ENCODE results near the gene ADAMTS17.

ADAMTS17 gene

DNA sequence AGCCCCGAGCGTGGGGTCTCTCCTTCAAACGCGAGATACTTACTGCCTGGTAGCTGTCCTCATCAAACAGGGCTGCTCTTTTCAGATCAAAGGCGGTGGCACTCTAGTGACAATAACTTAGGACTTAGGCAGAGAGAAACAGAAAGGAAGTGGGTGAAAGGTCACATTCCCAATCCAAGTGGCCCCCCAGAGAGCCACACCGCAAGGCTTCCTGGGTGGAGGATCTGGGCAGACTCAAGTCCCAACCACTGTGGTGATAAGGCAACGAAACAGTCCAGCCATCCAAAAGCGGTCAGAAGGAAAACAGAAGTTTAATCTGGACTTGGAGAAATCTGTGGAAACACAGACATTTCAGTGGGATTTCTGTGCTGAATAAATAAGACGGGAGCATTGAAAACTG lies 227.2 kb downstream of the ADAMTS17 start:
- TF ChIP-seq, protein P1, sequence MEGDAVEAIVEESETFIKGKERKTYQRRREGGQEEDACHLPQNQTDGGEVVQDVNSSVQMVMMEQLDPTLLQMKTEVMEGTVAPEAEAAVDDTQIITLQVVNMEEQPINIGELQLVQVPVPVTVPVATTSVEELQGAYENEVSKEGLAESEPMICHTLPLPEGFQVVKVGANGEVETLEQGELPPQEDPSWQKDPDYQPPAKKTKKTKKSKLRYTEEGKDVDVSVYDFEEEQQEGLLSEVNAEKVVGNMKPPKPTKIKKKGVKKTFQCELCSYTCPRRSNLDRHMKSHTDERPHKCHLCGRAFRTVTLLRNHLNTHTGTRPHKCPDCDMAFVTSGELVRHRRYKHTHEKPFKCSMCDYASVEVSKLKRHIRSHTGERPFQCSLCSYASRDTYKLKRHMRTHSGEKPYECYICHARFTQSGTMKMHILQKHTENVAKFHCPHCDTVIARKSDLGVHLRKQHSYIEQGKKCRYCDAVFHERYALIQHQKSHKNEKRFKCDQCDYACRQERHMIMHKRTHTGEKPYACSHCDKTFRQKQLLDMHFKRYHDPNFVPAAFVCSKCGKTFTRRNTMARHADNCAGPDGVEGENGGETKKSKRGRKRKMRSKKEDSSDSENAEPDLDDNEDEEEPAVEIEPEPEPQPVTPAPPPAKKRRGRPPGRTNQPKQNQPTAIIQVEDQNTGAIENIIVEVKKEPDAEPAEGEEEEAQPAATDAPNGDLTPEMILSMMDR (IDR thresholded peaks at IDR 0.05; ENCODE audit: borderline replicate concordance, control extremely low read depth, extremely low read depth, insufficient read depth, missing control alignments): no peak
- DNase-seq (ENCODE audit: low spot score): no peak
- in situ Hi-C loops (cut with MboI; ENCODE audit: low sequenced_read_pairs, unreplicated experiment): no loop called here

DNA sequence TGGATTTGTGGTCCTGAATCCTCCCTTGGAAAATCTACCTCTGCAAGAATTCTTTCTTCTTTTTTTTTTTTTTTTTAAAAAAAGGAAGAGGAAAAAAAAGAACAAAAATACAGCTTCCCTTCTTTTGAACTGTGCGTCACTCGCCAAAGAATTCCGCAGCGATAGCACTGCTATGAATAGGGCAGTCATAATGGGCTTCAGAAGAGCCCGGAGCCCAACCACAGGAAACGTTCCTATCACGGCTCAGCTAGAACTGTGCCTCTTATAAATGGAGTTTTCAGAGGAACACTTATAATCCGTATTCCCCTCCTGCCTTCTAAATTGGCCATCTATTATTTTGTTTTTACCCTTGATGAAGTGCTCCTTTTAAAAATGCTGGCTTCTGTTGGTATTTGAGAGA lies 227.7 kb downstream of the ADAMTS17 start:
- DNase-seq (ENCODE audit: low spot score): no peak
- TF ChIP-seq, protein P1 (IDR thresholded peaks at IDR 0.05; ENCODE audit: borderline replicate concordance, control extremely low read depth, extremely low read depth, insufficient read depth, missing control alignments): no peak

DNA sequence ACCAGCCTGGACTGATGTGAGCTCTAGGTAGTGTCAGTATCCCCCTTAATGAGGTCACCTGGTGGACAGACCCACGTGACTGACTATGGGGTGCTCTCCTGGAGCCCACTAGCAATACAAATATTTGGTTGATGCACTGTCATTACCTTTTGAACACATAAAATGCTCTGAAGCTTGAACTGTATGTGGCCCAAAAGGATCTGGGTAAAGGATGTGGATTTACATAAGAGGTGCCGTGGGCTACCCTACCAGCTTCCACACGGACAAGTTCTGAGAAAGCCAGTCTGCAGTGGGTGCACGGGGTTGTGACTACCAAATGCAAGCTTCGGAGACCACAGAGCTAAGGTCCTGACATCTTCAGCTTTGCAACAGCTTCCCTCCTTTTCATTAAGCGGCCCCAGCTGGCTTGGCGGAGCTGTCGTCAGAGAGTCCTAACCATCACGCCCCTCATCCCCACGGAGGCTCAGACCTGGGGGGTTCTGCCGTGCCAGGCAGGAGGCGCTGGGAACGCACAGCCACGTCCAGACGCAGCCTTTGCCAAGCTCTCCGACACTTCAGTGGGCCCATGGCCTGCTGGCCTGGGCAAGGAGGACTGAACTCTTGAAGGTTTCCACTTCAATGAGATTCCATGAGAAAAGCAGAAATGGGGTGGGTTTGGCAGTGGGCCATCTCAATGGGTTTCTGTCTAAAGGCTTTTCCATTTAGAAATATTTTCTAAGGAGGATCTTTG lies 228.3 kb downstream of the ADAMTS17 start:
- in situ Hi-C loops (cut with MboI; ENCODE audit: low sequenced_read_pairs, unreplicated experiment): no loop called here
- TF ChIP-seq, protein P1 (IDR thresholded peaks at IDR 0.05; ENCODE audit: borderline replicate concordance, control extremely low read depth, extremely low read depth, insufficient read depth, missing control alignments): no peak
- no peak for DNase-seq (ENCODE audit: low spot score)

More for the DNA sequence above, 227.7 kb downstream of the ADAMTS17 start:
- in situ Hi-C loops (cut with MboI; ENCODE audit: low sequenced_read_pairs, unreplicated experiment): no loop called here

DNA sequence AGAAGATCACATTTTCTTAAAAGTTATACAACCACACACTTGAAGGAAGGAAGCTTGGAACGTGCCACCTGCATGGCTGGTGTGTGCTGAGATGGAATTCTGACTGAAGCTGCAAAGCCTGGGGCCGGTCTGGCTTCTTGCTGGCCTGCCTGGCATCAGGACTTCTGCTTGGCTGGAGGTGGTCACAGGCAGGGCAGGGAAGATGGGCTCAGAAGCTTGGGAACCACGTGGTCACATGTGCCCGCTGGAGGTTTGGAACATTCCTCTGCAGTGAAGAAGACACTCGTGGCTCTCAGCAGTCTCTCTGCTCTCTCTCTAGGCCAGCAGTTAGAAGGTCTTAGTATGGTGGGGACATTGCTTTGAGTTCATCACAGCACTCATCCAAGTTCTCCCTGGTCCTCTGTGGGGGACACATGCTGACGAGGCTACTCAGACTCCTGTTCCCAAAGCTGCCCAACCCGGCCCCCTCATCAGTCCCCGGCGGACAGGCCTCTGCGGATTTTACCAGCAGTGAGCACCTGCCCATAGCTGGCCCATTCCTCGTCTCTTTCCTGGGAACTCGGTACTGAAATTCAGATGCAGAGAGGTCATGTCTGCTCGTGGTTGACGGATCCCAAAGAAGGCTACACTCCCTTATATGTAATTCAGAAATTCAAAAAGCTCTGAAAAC lies 229.0 kb downstream of the ADAMTS17 start:
- TF ChIP-seq, protein P1 (IDR thresholded peaks at IDR 0.05; ENCODE audit: borderline replicate concordance, control extremely low read depth, extremely low read depth, insufficient read depth, missing control alignments): no peak
- DNase-seq (ENCODE audit: low spot score): no peak
- in situ Hi-C loops (cut with MboI; ENCODE audit: low sequenced_read_pairs, unreplicated experiment): no loop called here

DNA sequence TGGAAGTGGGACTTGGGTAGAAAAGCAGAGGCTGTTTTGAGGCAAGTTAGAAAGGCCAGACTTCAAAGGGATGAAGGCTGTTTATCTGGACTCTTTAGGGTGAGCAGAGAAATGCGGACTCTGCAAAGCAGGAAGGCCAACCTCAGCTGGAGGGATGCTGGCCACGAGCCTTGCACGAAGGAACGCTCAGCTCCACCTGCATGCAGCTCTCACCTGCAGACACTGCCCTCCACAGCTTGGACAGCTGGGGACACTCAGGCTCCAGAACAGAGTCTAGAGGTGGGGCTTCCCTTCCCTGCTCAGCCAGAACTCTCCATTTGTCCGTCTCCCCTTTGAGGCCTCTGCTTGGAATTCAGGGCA lies 229.7 kb downstream of the ADAMTS17 start:
- in situ Hi-C loops (cut with MboI; ENCODE audit: low sequenced_read_pairs, unreplicated experiment): no loop called here
- TF ChIP-seq, protein P1 (IDR thresholded peaks at IDR 0.05; ENCODE audit: borderline replicate concordance, control extremely low read depth, extremely low read depth, insufficient read depth, missing control alignments): no peak
- no peak for DNase-seq (ENCODE audit: low spot score)

DNA sequence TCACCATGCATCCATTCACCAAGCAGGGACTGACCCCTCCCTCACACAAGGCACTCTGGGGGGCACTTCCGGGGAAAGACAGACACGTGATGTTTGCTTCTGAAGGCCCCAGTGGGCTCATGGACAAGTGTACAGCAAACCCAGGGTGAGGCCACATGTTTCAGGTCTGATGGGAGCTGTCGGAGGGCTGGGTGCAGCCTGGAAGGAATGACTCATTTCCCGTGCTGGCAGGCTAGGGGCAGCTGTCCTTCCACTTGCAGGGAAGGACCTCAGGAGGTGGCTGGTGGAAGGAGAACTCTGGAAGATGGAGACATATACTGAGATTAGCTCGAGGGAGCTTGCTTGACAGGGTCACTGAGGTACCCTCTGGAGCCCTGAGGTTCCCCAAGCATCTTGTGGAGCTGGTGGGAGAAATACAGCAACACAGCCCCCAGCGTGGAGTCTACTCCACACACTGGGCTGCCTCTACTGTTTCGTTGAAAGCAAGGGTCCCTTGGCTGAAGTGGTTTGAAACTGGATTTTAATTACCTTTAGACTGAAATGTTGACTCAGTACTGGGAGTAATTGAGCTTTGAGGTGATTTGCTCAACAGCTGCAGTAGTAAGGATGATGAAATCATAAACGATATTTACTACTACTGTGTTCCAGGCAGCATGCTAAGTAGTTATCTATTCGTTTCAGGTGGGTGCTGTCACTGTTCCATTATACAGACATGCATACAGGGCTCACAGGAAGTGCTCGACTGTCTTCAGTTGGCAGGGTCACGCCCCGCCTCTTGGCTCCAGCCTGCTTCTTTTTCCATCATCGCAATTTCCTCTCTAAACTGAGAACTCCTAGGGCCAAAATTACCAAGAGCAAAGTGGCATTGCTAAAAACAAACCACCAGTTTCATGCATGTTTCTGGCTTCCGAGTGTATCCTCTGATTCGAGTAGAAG lies 230.4 kb downstream of the ADAMTS17 start:
- TF ChIP-seq, protein P1 (IDR thresholded peaks at IDR 0.05; ENCODE audit: borderline replicate concordance, control extremely low read depth, extremely low read depth, insufficient read depth, missing control alignments): no peak
- in situ Hi-C loops (cut with MboI; ENCODE audit: low sequenced_read_pairs, unreplicated experiment): no loop called here
- DNase-seq (ENCODE audit: low spot score): no peak

Measured in GM13976 (cell line).